ENCODE data around the gene IDH2.

Gene IDH2

DNA sequence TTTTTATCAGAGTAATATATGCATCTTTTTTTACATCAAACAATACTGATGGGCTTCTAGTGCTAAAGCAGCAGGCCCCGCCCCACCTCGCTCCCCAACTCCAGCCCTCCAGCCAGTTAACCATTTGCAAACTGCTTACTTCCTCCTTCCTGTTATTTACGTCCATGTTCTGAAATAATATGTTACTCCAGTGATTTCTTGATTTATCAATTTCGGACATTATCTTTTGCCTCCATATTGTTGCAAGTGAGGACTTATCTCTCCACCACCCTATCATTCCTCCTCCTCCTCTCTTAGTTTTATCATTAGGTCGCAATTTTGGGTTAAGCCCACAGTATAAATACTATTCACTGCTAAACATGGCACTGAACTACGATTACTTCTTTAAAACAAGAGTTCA lies 61.6 kb downstream of the IDH2 start:
- DNase-seq = no peak

GRCh38 chr15:90039996-90040395 lies 62.3 kb downstream of the IDH2 start:
- DNase-seq = no peak

- peak; percentile 14 for DNase-seq
Measured at GRCh38 chr15:90038632-90039095, 63.6 kb downstream of the IDH2 start.

GRCh38 chr15:90037961-90038631 lies 64.2 kb downstream of the IDH2 start:
- no peak for DNase-seq

DNA sequence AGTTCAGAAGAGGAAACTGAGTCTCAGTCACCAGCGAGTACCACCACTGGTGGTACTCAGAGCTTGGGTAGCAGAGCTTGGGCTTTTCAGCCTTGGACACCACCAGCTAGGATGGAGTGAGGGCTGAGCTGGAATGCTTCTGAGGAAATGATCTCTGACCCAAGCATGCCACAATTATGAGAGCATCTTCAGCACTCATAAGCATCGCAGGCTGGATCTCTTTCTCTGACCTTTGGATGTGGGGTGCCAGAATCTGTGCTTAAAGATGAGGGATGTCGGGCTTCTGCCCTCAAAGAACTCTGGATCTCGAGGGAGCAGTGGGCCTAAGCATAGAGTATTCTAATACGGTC lies 64.8 kb downstream of the IDH2 start:
- DNase-seq = no peak

DNA sequence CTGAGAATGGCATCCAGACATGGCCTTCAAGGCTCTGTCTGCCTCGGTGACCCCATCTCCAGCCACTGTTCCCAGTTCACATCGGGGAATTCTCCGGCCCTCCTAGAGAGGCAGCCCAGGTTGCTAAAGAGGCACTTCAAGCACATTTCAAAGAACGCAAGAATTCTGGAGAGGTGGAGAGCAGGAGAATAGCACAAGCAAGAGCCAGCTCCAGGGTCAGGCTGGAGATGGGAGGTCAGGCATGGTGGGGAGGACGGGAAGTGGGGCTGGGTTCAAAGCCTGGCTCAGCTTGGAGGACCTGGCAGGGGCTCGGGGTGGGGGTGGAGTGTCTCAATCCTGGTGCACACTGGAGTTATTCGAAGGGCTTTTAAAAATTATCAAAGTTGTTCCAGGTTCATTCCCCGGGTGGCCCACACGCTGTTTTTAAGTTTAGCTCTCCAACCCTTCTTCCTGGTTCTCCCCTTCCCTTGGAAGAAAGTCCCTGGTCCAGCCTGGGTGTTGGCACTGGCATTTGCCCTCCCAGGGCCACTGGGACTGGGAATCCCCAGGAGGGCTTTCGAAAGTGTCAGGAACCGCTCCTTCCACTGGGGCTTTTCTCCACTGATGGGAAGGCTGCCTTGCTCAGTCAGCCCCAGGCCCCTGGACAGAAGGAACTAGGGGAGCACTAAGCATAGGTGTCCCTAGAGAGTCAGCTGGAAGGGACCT lies 65.3 kb downstream of the IDH2 start:
- DNase-seq = no peak

GRCh38 chr15:90036343-90036742 lies 65.9 kb downstream of the IDH2 start:
- no peak for DNase-seq

GRCh38 chr15:90035840-90036230 lies 66.4 kb downstream of the IDH2 start:
- DNase-seq = no peak

GRCh38 chr15:90035095-90035839 lies 67.0 kb downstream of the IDH2 start:
- DNase-seq = peak; percentile 93

GRCh38 chr15:90033448-90033847 lies 68.8 kb downstream of the IDH2 start:
- DNase-seq = no peak

All from DMS53 (cell line).